ENCODE measurements around the gene STK32B.

The STK32B gene

DNA sequence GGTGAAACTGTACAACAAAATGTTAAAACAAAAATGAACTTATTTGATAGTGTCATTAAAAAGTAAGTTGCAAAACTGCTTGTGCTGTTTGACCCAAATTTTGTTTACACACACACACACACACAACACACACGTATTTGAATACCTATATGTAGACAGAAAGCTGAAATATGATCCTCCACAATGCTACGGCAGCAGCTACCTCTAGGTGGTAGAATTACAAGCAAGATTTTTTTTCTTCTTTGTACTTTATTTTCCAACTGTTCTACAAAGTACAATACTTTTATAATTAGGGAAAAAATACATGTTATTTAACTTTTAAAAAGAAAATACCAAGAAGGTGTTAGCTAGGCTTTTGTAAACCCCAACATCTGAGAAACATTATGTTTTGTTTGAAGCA, 33.2 kb upstream of the STK32B start:
- H3K9ac ChIP-seq (ENCODE audit: low read length) = no peak overlapping the region
- H3K4me3 ChIP-seq (ENCODE audit: low read depth in 1 of 2, low read length in 2 of 2) = no peak overlapping the region
- no peak overlapping the region for H3K27ac ChIP-seq (ENCODE audit: low read depth, low read length)
- no peaks in the 10 kb centered on the region for H3K36me3 ChIP-seq (ENCODE audit: insufficient read depth, low read length)
- no peaks in the 10 kb centered on the region for H3K4me1 ChIP-seq (ENCODE audit: insufficient read depth, low read length)
- peaks cover 0 to 23% of the 10 kb centered on the region in 2 donors for H3K27me3 ChIP-seq (ENCODE audit: control insufficient read depth in 1 of 2, insufficient read depth in 2 of 2, low read length in 2 of 2)
- no peaks in the 10 kb centered on the region for H3K9me3 ChIP-seq (ENCODE audit: low read length)

DNA sequence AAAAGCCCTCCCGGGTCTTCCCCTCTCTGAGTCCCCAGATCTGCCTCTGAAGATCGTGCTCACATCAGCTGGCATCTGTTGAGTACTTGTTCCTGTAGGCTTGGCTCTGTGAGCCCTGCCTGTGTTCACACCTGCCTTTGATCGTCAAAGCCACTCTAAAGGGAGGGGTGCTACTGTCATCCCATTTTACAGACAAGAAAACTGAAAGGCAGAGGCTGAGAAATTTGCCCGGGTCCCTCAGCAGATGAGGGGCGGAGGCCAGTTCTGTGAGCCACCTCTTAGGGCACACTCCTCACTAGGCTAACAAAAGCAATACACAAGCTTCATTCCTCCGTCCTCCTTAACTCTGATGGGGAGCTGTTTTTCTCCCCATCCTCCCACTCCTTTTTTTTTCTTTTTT, 32.7 kb upstream of the STK32B start:
- no peak overlapping the region for H3K4me3 ChIP-seq (ENCODE audit: low read depth in 1 of 2, low read length in 2 of 2)
- peaks cover 0 to 23% of the 10 kb centered on the region in 2 donors for H3K27me3 ChIP-seq (ENCODE audit: control insufficient read depth in 1 of 2, insufficient read depth in 2 of 2, low read length in 2 of 2)
- no peaks in the 10 kb centered on the region for H3K9me3 ChIP-seq (ENCODE audit: low read length)
- H3K9ac ChIP-seq (ENCODE audit: low read length) = no peak overlapping the region
- no peaks in the 10 kb centered on the region for H3K36me3 ChIP-seq (ENCODE audit: insufficient read depth, low read length)
- H3K27ac ChIP-seq (ENCODE audit: low read depth, low read length) = no peak overlapping the region
- H3K4me1 ChIP-seq (ENCODE audit: insufficient read depth, low read length) = no peaks in the 10 kb centered on the region

DNA sequence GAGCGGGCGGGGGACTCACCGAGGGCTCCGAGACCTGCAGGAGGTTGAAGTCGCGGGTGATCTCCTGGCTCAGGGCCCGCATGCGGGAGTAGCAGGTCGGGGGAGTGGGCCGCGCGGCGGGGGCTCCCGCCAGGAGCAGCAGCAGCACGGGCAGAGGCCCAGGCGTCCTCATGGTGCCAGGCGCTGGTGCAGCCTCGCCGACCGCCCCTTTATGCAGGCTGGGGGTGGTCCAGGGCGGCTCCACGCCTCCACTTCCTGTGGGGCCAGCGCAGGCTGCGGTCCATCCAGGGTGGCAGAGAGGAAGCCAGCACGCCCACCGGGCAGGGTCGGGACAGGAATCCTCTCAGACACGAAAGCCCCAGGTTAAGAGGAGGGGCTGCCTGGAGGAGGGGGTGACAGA, 32.0 kb upstream of the STK32B start, which contains the start of gene CYTL1:
Gene CYTL1 (minus strand): TSS at position 185 of the 400 bp plus-strand sequence. CDS start 13 bp downstream, at position 172.
- H3K4me1 ChIP-seq (ENCODE audit: insufficient read depth, low read length) = no peaks in the 10 kb centered on the region
- no peaks in the 10 kb centered on the region for H3K9me3 ChIP-seq (ENCODE audit: low read length)
- no peaks in the 10 kb centered on the region for H3K36me3 ChIP-seq (ENCODE audit: insufficient read depth, low read length)
- no peak within 1 kb of the TSS for H3K9ac ChIP-seq (ENCODE audit: low read length)
- H3K27me3 ChIP-seq (ENCODE audit: control insufficient read depth in 1 of 2, insufficient read depth in 2 of 2, low read length in 2 of 2) = peaks cover 0 to 23% of the 10 kb centered on the region in 2 donors
- no peak within 1 kb of the TSS for H3K27ac ChIP-seq (ENCODE audit: low read depth, low read length)
- H3K4me3 ChIP-seq (ENCODE audit: low read depth in 1 of 2, low read length in 2 of 2) = no peak within 1 kb of the TSS

DNA sequence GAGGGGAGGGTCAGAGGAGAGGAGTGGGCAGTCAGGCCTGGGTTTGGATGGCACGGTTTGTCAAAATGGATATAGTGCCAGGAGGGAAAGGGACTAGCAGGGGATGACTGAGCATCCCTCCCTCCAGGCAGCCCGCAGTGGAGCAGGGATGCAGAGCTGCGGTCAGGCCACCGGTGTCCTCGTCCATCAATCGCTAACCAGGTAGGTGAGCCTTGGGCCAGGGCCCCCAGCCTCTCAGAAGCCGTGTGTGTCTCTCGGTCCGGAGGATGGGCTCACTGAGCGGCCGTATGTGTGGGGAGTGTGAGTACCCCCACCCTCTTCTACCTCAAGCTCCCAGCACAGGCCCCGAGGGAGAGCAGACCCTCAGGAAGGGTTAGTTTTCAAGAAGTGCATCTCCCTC, 31.5 kb upstream of the STK32B start:
- peaks cover 0 to 23% of the 10 kb centered on the region in 2 donors for H3K27me3 ChIP-seq (ENCODE audit: control insufficient read depth in 1 of 2, insufficient read depth in 2 of 2, low read length in 2 of 2)
- H3K9ac ChIP-seq (ENCODE audit: low read length) = no peak overlapping the region
- no peak overlapping the region for H3K27ac ChIP-seq (ENCODE audit: low read depth, low read length)
- no peak overlapping the region for H3K4me3 ChIP-seq (ENCODE audit: low read depth in 1 of 2, low read length in 2 of 2)
- H3K36me3 ChIP-seq (ENCODE audit: insufficient read depth, low read length) = no peaks in the 10 kb centered on the region
- H3K9me3 ChIP-seq (ENCODE audit: low read length) = no peaks in the 10 kb centered on the region
- no peaks in the 10 kb centered on the region for H3K4me1 ChIP-seq (ENCODE audit: insufficient read depth, low read length)

DNA sequence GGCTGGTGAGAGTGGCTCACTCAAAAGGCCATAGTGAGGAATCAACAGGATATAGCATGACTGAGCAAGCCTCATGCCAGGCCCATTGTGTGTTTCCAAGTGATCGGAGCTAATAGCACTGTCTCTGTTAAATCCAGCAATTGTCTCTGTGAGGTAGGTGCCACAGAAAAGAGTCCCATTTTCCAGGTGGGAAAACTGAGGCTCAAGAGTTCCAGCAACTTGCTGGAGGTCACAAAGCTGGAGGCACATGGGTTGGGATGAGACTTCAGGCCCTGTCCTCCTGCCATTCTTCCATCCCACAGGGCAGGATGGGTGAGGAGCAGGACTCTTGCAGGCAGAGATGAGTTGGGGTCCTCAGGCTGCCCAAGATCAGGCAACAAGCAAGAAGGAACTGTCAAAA, 30.9 kb upstream of the STK32B start:
- Histone ChIP-seq H3K36me3 (ENCODE audit: insufficient read depth, low read length) (no peaks in the 10 kb centered on the region), H3K4me1 (ENCODE audit: insufficient read depth, low read length) (no peaks in the 10 kb centered on the region), H3K27me3 (ENCODE audit: control insufficient read depth in 1 of 2, insufficient read depth in 2 of 2, low read length in 2 of 2) (peaks cover 0 to 23% of the 10 kb centered on the region in 2 donors), H3K27ac (ENCODE audit: low read depth, low read length) (no peak overlapping the region), H3K4me3 (ENCODE audit: low read depth in 1 of 2, low read length in 2 of 2) (no peak overlapping the region), H3K9ac (ENCODE audit: low read length) (no peak overlapping the region), H3K9me3 (ENCODE audit: low read length) (no peaks in the 10 kb centered on the region)

DNA sequence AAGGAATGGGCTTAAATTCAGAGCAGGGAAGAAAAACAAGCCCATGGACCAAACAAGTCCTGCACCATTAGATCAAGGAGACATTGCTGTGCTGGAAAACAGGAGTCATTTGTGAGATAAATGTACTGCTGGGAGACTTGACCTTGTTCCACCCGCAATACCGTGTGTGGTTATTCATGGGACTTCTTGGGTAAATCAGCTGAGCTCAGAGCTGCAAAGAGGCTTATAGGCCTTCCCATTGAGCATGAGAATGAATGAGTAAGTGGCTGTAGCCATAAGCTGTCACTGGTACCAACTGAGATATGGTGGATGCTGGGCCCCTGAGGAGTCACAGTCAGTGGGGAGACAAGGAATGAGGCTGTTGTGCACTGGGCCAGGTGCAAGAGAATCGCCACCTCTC, 29.7 kb upstream of the STK32B start:
- Histone ChIP-seq H3K9ac (ENCODE audit: low read length) (no peak overlapping the region), H3K27me3 (ENCODE audit: control insufficient read depth in 1 of 2, insufficient read depth in 2 of 2, low read length in 2 of 2) (peaks cover 0 to 16% of the 10 kb centered on the region in 2 donors), H3K27ac (ENCODE audit: low read depth, low read length) (no peak overlapping the region), H3K36me3 (ENCODE audit: insufficient read depth, low read length) (no peaks in the 10 kb centered on the region), H3K4me3 (ENCODE audit: low read depth in 1 of 2, low read length in 2 of 2) (no peak overlapping the region), H3K4me1 (ENCODE audit: insufficient read depth, low read length) (no peaks in the 10 kb centered on the region), H3K9me3 (ENCODE audit: low read length) (no peaks in the 10 kb centered on the region)

DNA sequence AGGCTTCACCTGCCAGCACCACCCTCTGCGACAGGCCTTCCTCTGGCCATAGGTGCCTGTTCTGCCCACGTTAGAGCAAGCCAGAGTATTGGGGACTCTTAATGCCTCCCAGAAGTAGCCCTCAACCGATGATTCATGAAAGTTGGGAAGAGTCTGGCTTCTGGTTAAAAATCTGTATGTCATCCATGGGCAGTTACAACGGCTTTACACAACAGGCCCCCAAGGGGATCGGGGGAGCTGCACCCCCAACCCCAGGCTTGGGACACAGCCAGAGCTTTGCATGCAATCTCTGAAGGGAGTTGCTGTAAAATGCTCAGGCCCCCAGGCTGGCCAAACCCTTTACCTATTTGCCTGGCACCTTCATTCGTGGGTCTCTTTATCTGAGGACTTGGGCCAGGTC, 26.6 kb upstream of the STK32B start:
- Histone ChIP-seq H3K27me3 (ENCODE audit: control insufficient read depth in 1 of 2, insufficient read depth in 2 of 2, low read length in 2 of 2) (peaks cover 0 to 5% of the 10 kb centered on the region in 2 donors), H3K4me3 (ENCODE audit: low read depth in 1 of 2, low read length in 2 of 2) (no peak overlapping the region), H3K4me1 (ENCODE audit: insufficient read depth, low read length) (no peaks in the 10 kb centered on the region), H3K27ac (ENCODE audit: low read depth, low read length) (no peak overlapping the region), H3K36me3 (ENCODE audit: insufficient read depth, low read length) (no peaks in the 10 kb centered on the region), H3K9ac (ENCODE audit: low read length) (no peak overlapping the region), H3K9me3 (ENCODE audit: low read length) (no peaks in the 10 kb centered on the region)

DNA sequence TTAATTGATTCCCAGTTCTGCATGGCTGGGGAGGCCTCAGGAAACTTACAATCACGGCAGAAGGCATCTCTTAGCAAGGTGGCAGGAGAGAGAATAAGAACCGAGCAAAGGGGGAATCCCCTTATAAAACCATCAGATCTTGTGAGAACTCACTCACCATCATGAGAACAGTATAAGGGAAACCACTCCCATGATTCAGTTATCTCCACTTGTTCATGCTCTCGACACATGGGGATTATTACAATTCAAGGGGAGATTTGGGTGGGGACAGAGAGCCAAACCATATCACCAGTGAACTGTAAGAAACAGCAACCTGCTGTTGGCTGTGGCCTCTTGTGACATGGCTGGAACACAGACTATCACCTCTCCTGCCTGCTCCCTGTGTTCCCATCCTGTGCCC, 24.9 kb upstream of the STK32B start:
- Histone ChIP-seq H3K9ac (ENCODE audit: low read length) (no peak overlapping the region), H3K9me3 (ENCODE audit: low read length) (no peaks in the 10 kb centered on the region), H3K36me3 (ENCODE audit: insufficient read depth, low read length) (no peaks in the 10 kb centered on the region), H3K4me1 (ENCODE audit: insufficient read depth, low read length) (no peaks in the 10 kb centered on the region), H3K27me3 (ENCODE audit: control insufficient read depth in 1 of 2, insufficient read depth in 2 of 2, low read length in 2 of 2) (no peaks in the 10 kb centered on the region), H3K4me3 (ENCODE audit: low read depth in 1 of 2, low read length in 2 of 2) (no peak overlapping the region), H3K27ac (ENCODE audit: low read depth, low read length) (no peak overlapping the region)

DNA sequence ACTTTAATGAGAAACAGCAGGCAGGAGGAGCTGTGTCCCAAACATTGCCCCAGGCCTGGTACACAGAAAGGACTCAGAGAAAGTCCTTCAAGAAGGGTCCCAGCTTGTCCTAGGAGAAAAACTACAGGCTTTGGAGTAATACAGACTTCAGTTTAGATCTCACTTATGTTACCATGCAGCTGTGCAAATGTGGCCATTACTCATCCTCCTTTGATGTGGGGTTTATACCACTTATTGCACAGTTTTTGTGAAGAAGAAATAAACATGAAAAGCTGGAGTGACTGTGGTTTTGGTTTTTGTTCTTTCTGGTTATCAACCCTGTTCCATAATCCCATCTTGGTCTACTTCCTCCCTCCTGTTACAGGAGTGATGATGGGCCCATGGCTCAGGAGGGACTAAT, 23.9 kb upstream of the STK32B start:
- Histone ChIP-seq H3K4me1 (ENCODE audit: insufficient read depth, low read length) (no peaks in the 10 kb centered on the region), H3K27ac (ENCODE audit: low read depth, low read length) (no peak overlapping the region), H3K9ac (ENCODE audit: low read length) (no peak overlapping the region), H3K4me3 (ENCODE audit: low read depth in 1 of 2, low read length in 2 of 2) (no peak overlapping the region), H3K9me3 (ENCODE audit: low read length) (no peaks in the 10 kb centered on the region), H3K27me3 (ENCODE audit: control insufficient read depth in 1 of 2, insufficient read depth in 2 of 2, low read length in 2 of 2) (no peaks in the 10 kb centered on the region), H3K36me3 (ENCODE audit: insufficient read depth, low read length) (no peaks in the 10 kb centered on the region)

DNA sequence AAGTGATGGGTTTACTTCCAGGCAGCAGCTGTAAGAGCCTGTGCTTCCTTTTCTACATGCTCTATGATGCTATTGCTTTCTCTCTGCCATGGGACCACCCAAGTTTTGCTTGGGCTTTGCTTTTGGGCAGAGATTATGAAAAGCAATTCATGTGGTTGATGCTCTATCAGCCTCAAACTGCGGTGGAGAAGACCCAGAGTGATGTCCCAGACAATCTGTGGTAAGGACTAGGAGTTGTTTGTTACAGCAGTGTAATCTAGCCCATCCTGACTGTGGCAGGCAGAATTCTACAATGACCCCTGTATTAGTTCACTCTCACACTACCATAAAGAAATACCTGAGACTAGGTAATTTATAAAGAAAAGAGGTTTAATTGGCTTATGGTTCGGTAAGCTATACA, 22.8 kb upstream of the STK32B start:
- Histone ChIP-seq H3K36me3 (ENCODE audit: insufficient read depth, low read length) (no peaks in the 10 kb centered on the region), H3K9ac (ENCODE audit: low read length) (no peak overlapping the region), H3K4me1 (ENCODE audit: insufficient read depth, low read length) (peaks cover 4% of the 10 kb centered on the region), H3K27ac (ENCODE audit: low read depth, low read length) (no peak overlapping the region), H3K4me3 (ENCODE audit: low read depth in 1 of 2, low read length in 2 of 2) (no peak overlapping the region), H3K27me3 (ENCODE audit: control insufficient read depth in 1 of 2, insufficient read depth in 2 of 2, low read length in 2 of 2) (no peaks in the 10 kb centered on the region), H3K9me3 (ENCODE audit: low read length) (no peaks in the 10 kb centered on the region)

DNA sequence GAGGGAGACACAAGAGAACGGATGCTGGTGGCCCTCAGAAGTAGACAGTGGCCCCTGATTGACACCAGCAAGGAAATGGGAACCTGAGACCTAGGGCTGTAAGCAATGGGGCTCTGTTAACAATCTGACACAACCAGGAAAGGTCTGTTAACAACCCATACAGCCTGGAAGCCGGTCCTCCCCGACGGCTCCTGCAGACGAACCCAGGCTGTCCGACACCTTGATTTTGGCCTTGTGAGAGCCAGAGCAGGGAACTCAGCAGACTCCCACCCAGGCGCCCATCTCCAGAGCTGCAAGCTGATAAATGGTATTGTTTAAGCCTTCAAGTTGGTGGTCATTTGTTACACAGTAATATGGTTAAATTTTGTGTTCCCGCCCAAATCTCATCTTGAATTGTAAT, 21.8 kb upstream of the STK32B start:
- no peaks in the 10 kb centered on the region for H3K27me3 ChIP-seq (ENCODE audit: control insufficient read depth in 1 of 2, insufficient read depth in 2 of 2, low read length in 2 of 2)
- H3K4me3 ChIP-seq (ENCODE audit: low read depth in 1 of 2, low read length in 2 of 2) = no peak overlapping the region
- H3K36me3 ChIP-seq (ENCODE audit: insufficient read depth, low read length) = no peaks in the 10 kb centered on the region
- peaks cover 14% of the 10 kb centered on the region for H3K4me1 ChIP-seq (ENCODE audit: insufficient read depth, low read length)
- no peak overlapping the region for H3K27ac ChIP-seq (ENCODE audit: low read depth, low read length)
- no peaks in the 10 kb centered on the region for H3K9me3 ChIP-seq (ENCODE audit: low read length)
- H3K9ac ChIP-seq (ENCODE audit: low read length) = no peak overlapping the region

DNA sequence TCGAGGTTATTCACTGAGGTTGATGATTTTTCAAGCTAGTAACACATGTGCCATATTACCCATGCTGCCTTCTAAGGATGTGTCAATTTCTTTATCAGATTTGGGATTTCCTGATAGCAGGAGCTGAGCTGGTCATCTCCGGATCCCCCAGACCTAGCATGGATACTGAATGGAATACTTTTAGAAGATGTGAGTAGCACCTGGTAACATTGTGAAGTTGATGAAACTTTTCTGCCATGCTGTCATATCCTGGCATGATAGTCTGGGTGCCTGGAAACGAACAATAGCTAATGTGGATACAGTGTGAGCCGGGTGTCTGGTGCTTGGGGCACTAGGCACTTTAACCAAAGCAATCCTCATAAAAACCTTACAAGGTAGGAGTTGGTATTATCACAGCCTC, 21.1 kb upstream of the STK32B start:
- Histone ChIP-seq H3K9ac (ENCODE audit: low read length) (no peak overlapping the region), H3K36me3 (ENCODE audit: insufficient read depth, low read length) (no peaks in the 10 kb centered on the region), H3K27ac (ENCODE audit: low read depth, low read length) (no peak overlapping the region), H3K9me3 (ENCODE audit: low read length) (no peaks in the 10 kb centered on the region), H3K27me3 (ENCODE audit: control insufficient read depth in 1 of 2, insufficient read depth in 2 of 2, low read length in 2 of 2) (no peaks in the 10 kb centered on the region), H3K4me1 (ENCODE audit: insufficient read depth, low read length) (peaks cover 22% of the 10 kb centered on the region), H3K4me3 (ENCODE audit: low read depth in 1 of 2, low read length in 2 of 2) (no peak overlapping the region)

Data from muscle layer of colon (tissue), 2 donors.